ENCODE measurements around the gene CDCP1.

CDCP1 gene

GRCh38 chr3:45112939-45113338 is 33.2 kb downstream of the CDCP1 start:
- DNase-seq (ENCODE audit: low read depth in 1 of 2, low spot score in 1 of 2) = no peak

- no peak for DNase-seq (ENCODE audit: low read depth in 1 of 2, low spot score in 1 of 2)
These were observed 35.7 kb downstream of the CDCP1 start for GRCh38 chr3:45110509-45110833.

GRCh38 chr3:45109771-45110508 is 36.2 kb downstream of the CDCP1 start:
- DNase-seq (ENCODE audit: low read depth in 1 of 2, low spot score in 1 of 2) = no peak

GRCh38 chr3:45106874-45107273 is 39.3 kb downstream of the CDCP1 start:
- no peak for DNase-seq (ENCODE audit: low read depth in 1 of 2, low spot score in 1 of 2)

- DNase-seq (ENCODE audit: low read depth in 1 of 2, low spot score in 1 of 2) = peak; percentile 15 to 33
These were observed 40.1 kb downstream of the CDCP1 start for GRCh38 chr3:45105855-45106671.

GRCh38 chr3:45104715-45105711 is 41.2 kb downstream of the CDCP1 start:
- DNase-seq (ENCODE audit: low read depth in 1 of 2, low spot score in 1 of 2) = no peak

GRCh38 chr3:45103753-45104714 is 42.1 kb downstream of the CDCP1 start:
- no peak for DNase-seq (ENCODE audit: low read depth in 1 of 2, low spot score in 1 of 2)

GRCh38 chr3:45103334-45103733 is 42.8 kb downstream of the CDCP1 start:
- DNase-seq (ENCODE audit: low read depth in 1 of 2, low spot score in 1 of 2) = no peak

- DNase-seq (ENCODE audit: low read depth in 1 of 2, low spot score in 1 of 2) = no peak
These were observed 45.2 kb downstream of the CDCP1 start for GRCh38 chr3:45100981-45101407.

GRCh38 chr3:45098310-45098709 is 47.9 kb downstream of the CDCP1 start:
- no peak for DNase-seq (ENCODE audit: low read depth in 1 of 2, low spot score in 1 of 2)

GRCh38 chr3:45097296-45097883 is 48.8 kb downstream of the CDCP1 start:
- no peak for DNase-seq (ENCODE audit: low read depth in 1 of 2, low spot score in 1 of 2)

- DNase-seq (ENCODE audit: low read depth in 1 of 2, low spot score in 1 of 2) = no peak
These were observed 50.2 kb downstream of the CDCP1 start for GRCh38 chr3:45095916-45096526.

GRCh38 chr3:45093176-45093575 is 53.0 kb downstream of the CDCP1 start:
- DNase-seq (ENCODE audit: low read depth in 1 of 2, low spot score in 1 of 2) = no peak

GRCh38 chr3:45092132-45093031 is 53.8 kb downstream of the CDCP1 start:
- DNase-seq (ENCODE audit: low read depth in 1 of 2, low spot score in 1 of 2) = no peak

GRCh38 chr3:45090855-45091254 is 55.3 kb downstream of the CDCP1 start:
- DNase-seq (ENCODE audit: low read depth in 1 of 2, low spot score in 1 of 2) = no peak

GRCh38 chr3:45088543-45089358 is 57.4 kb downstream of the CDCP1 start:
- DNase-seq (ENCODE audit: low read depth in 1 of 2, low spot score in 1 of 2) = no peak

GRCh38 chr3:45087155-45087554 is 59.0 kb downstream of the CDCP1 start:
- DNase-seq (ENCODE audit: low read depth in 1 of 2, low spot score in 1 of 2) = no peak

Measured in activated T-helper 1 cell treated with anti-CD3 and anti-CD28 coated beads, Interleukin-2, amount 50 U/mL, for 16 hours (primary cell).